ENCODE data around the gene SH3BP4.

SH3BP4 gene

DNA sequence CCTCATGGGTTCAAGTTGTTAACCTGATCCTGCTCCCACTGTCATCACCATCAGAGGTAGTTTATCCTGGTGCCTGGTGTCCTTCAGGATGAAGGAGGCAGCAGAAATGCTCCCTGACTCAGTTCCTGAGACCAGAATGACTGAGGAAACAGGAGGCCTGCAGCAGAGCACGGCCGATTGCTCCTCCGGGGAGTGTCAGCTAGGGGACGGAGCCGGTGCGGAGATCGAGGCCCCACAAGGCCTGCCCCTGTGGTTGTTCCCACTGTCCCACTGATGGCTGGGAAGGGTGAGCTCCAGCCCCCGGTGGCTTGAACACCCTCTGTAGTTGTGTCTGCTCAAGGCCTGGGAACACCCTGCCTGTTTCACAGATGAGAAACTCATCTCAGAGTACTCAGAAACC, 45.6 kb downstream of the SH3BP4 start:
- DNase-seq (ENCODE audit: low read depth in 1 of 2, low spot score in 1 of 2): no peak

GRCh38 chr2:234998404-234999211, 46.8 kb downstream of the SH3BP4 start:
- no peak for DNase-seq (ENCODE audit: low read depth in 1 of 2, low spot score in 1 of 2)

GRCh38 chr2:234999740-235000425, 48.1 kb downstream of the SH3BP4 start:
- DNase-seq (ENCODE audit: low read depth in 1 of 2, low spot score in 1 of 2): no peak

DNA sequence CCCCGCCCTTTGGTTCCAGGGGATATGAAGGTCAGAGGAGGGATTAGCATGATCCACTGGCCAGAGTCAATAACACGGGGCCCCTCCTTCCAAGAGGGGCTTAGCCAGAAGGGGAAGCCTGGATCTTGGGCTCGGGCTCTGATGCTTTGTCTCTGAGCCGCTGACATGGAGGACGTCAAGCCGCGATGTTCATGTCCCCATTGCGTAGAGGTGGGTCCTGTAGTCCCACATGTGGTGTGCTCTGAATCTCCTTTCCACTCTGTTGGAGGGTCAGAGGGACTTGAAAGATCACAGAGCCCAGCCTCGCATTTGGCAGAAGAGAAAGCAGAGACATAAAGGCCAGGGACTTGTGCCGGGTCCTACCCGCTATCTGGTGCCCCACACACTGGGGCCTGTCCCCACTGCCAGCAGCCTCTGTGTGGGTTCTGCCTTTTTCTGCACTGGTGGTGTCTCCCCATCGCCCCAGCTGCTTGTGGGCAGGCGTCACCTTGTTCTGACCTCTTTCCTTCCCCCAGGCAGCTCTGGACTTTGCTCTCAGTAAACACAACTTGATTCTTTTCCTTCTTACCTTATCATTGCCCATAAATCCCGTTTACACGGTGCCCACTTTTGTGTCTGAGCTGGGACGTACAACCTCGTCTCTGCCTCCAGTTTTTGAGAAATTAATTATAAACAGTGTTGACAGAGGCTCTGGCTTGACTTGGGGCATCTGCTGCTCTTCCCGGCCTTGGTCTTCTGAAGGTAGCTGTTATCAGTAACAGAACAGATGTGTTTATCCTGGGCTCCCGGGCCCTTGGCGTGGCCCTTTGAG, 48.8 kb downstream of the SH3BP4 start:
- DNase-seq (ENCODE audit: low read depth in 1 of 2, low spot score in 1 of 2): no peak

- DNase-seq (ENCODE audit: low read depth in 1 of 2, low spot score in 1 of 2): no peak
Measured at GRCh38 chr2:235001237-235002133, 49.7 kb downstream of the SH3BP4 start.

DNA sequence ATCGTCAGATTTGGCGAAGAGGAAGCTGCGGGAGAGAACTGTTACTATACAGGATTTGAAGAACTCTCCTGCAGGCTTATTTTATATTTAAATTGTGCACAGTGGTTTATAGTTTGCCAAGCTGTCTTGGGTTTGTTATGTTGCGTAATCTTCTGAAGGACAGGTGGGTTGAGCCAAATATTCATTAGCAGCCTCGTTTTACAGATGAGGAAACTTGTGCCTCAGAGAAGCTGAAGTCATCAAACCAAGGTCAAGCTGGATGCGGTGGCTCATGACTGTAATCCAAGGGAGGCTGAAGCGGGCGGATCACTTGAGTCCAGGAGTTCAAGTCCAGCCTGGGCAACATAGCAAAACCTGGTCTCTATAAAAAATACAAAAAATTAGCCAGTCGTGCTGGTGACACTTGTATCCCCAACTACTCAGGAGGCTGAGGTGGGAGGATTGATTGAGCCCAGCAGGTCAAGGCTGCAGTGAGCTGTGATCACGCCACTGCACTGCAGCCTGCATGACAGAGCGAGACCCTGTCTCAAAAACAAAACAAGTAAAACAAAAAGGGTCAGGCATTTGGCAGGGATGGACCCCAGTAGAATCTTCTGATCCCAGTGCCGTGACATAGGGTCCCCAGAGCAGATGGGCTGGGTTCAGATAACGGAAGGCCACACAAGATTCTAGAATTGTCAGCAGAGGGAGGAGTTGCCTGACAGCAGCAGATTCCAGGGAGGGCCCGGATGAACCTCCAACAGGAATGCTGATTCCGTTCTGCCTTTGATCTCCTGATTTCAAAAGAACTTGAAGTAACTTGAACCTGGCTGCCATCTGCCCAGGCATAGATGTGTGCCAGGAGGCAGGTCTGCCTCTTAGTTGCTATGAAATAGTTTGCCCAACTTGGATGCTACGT, 50.6 kb downstream of the SH3BP4 start:
- no peak for DNase-seq (ENCODE audit: low read depth in 1 of 2, low spot score in 1 of 2)

- DNase-seq (ENCODE audit: low read depth in 1 of 2, low spot score in 1 of 2): no peak
Measured at GRCh38 chr2:235003096-235003775, 51.4 kb downstream of the SH3BP4 start.

DNA sequence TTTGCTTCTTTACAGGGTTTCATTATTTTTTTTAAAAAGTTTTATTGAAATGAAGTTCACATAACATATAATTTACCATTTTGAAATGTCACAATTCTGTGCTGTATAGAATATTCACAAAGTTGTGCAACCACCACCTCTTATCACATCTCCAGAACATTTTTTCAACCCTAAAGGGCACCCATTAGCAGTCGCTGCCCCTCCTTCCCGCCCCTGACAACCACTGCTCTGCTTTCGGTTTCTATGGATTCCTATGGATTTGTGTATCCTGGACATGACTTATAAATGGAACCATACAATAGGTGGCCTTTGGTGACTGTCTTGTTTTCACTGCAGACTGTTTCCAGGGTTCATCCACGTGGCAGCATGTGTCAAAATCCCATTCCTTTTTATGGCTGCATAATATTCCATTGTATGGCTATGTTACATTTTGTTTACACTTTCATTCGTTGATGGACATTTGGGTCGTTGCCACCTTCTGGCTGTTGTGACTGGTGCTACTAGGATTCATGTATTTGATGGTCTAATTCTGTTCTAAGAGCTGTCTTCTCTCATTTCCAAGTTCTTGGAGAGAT, 52.6 kb downstream of the SH3BP4 start:
- no peak for DNase-seq (ENCODE audit: low read depth in 1 of 2, low spot score in 1 of 2)

GRCh38 chr2:235005023-235005422, 53.2 kb downstream of the SH3BP4 start:
- no peak for DNase-seq (ENCODE audit: low read depth in 1 of 2, low spot score in 1 of 2)

GRCh38 chr2:235005603-235006259, 53.9 kb downstream of the SH3BP4 start:
- no peak for DNase-seq (ENCODE audit: low read depth in 1 of 2, low spot score in 1 of 2)

GRCh38 chr2:235006461-235006860, 54.6 kb downstream of the SH3BP4 start:
- no peak for DNase-seq (ENCODE audit: low read depth in 1 of 2, low spot score in 1 of 2)

- DNase-seq (ENCODE audit: low read depth in 1 of 2, low spot score in 1 of 2): no peak
Measured at GRCh38 chr2:235006986-235007385, 55.2 kb downstream of the SH3BP4 start.

GRCh38 chr2:235007664-235008457, 56.0 kb downstream of the SH3BP4 start:
- DNase-seq (ENCODE audit: low read depth in 1 of 2, low spot score in 1 of 2): no peak

GRCh38 chr2:235008584-235009044, 56.8 kb downstream of the SH3BP4 start:
- no peak for DNase-seq (ENCODE audit: low read depth in 1 of 2, low spot score in 1 of 2)

- no peak for DNase-seq (ENCODE audit: low read depth in 1 of 2, low spot score in 1 of 2)
Measured at GRCh38 chr2:235009081-235009480, 57.3 kb downstream of the SH3BP4 start.

- DNase-seq (ENCODE audit: low read depth in 1 of 2, low spot score in 1 of 2): no peak
Measured at GRCh38 chr2:235010117-235010714, 58.4 kb downstream of the SH3BP4 start.

DNA sequence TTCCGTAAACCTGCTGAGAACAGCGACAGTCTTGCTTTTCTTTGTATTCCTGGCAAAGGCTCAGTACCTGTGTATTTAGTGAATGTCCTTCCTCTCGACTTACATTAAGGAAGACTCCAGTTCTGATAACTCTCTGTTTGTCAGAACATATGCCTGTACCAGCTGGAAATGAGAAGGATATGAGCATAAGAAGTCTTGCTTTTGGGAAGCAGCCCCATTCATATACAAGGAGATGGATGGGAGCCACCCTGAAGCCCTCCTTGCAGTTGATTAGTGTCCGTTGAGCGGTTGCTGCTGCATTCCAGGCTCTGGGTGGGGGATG, 59.8 kb downstream of the SH3BP4 start:
- no peak for DNase-seq (ENCODE audit: low read depth in 1 of 2, low spot score in 1 of 2)

All from activated T-helper 1 cell treated with anti-CD3 and anti-CD28 coated beads, Interleukin-2, amount 50 U/mL, for 16 hours (primary cell).